SK-N-DZ (cell line): ENCODE data around the gene SOX2.
A peak's percentile ranks its signal among the peaks of the same experiment; 100 is the strongest.

ENCODE experiments used
- DNase-seq: peaks from one replicate; pipeline ENCODE4 v3.0.0-alpha.2; 2015; ENCODE audit warnings: low spot score

The SOX2 gene

GRCh38 chr3:181704421-181705085, 7.2 kb upstream of the SOX2 start:
- DNase-seq = no peak

GRCh38 chr3:181705086-181705480, 6.6 kb upstream of the SOX2 start:
- DNase-seq = no peak

GRCh38 chr3:181707980-181708379, 3.7 kb upstream of the SOX2 start:
- DNase-seq = no peak

GRCh38 chr3:181709537-181710279, 2.0 kb upstream of the SOX2 start:
- DNase-seq = peak; percentile 60

- no peak for DNase-seq
Measured at GRCh38 chr3:181710345-181711291, 1.1 kb upstream of the SOX2 start.

GRCh38 chr3:181712226-181712552, 464 bp downstream of the SOX2 start:
- DNase-seq = no peak

GRCh38 chr3:181712553-181713279, 991 bp downstream of the SOX2 start:
- DNase-seq = peak; percentile 42

DNA sequence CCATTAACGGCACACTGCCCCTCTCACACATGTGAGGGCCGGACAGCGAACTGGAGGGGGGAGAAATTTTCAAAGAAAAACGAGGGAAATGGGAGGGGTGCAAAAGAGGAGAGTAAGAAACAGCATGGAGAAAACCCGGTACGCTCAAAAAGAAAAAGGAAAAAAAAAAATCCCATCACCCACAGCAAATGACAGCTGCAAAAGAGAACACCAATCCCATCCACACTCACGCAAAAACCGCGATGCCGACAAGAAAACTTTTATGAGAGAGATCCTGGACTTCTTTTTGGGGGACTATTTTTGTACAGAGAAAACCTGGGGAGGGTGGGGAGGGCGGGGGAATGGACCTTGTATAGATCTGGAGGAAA, 1.5 kb downstream of the SOX2 start:
- DNase-seq = no peak

DNA sequence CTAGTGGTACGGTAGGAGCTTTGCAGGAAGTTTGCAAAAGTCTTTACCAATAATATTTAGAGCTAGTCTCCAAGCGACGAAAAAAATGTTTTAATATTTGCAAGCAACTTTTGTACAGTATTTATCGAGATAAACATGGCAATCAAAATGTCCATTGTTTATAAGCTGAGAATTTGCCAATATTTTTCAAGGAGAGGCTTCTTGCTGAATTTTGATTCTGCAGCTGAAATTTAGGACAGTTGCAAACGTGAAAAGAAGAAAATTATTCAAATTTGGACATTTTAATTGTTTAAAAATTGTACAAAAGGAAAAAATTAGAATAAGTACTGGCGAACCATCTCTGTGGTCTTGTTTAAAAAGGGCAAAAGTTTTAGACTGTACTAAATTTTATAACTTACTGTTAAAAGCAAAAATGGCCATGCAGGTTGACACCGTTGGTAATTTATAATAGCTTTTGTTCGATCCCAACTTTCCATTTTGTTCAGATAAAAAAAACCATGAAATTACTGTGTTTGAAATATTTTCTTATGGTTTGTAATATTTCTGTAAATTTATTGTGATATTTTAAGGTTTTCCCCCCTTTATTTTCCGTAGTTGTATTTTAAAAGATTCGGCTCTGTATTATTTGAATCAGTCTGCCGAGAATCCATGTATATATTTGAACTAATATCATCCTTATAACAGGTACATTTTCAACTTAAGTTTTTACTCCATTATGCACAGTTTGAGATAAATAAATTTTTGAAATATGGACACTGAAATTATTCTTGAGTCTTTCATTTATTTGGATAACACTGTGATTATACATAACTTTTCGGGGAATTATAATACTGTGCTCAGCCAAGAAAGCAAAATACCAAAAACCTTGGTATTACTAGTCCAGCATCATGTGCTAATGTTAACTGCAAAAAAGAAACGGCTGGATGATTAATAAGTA, 2.2 kb downstream of the SOX2 start:
- DNase-seq = no peak

GRCh38 chr3:181715571-181716340, 4.0 kb downstream of the SOX2 start:
- no peak for DNase-seq

- DNase-seq = no peak
Measured at GRCh38 chr3:181716966-181717365, 5.2 kb downstream of the SOX2 start.

DNA sequence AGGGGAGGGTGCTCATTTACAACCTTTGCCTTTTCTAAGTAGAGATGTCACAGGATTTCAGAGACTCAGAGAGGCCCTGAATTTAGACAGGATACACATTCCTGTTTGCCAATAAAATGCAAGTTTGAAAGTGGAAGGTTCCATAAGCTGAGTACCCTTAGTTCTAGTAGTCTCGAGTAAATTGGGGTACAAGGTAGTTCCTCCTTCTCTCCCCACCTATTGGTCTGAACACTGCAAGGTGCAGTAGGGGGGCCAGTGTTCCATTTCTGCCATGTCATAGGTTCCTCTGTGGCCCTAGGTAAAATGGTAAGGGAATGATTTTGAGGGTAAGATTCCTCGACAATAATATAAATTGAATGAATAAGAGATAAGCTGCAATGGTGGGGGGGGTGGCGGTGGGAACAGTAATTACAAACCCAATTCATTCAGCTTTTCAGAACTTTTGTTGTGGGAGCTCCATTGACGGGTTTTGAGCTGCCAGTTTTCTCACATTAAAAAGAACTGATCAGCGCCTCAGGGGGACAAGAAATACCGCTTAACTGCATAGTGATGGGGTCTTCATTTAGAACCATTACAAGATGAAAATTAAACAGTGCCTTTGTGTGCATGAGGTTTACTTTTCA, 5.9 kb downstream of the SOX2 start:
- no peak for DNase-seq

GRCh38 chr3:181718369-181718768, 6.6 kb downstream of the SOX2 start:
- no peak for DNase-seq

DNA sequence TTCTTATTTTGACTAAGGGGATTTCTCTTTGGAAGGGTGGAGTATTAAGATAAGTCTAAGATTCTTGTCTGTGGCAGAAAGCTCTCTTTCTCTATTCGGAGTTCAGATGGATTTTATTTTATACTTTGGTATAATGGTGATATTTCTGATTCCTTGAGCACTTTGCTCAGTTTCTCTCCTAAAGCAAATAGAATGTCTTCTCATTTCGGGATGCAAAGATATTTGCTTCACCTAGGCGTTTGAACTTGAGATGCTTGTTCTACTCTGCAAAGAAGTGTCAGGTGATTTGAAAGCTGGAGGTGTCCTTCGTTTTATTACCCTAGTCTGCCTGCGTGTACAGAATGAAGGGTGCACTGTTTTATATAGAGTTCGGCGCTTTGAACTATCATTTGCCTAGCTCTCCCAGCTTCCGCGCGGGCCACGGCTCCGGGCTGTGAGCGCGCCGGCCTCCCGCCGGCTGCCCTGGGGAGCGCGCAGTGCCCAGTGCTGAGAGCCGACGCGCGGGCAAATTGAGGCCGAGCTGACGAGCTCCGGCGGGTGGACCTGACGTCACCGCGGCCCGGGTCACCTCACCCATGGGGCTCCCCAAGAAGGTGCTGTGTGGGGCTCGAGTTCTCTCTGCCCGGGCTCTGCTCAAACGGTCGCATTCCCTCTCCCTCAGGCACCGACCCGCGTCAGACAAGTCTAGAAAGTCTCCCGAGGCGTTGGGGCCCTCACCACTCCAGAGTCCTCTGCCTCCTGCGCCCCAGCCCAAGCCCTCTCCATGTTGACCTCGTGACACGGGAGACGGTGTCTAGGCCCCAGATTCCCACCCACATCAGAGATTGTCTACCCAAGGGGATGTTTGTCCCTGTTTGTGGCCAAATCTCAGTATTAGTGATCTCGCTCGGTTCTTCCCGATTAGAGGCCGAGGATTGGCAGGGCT, 7.5 kb downstream of the SOX2 start:
- DNase-seq = no peak

DNA sequence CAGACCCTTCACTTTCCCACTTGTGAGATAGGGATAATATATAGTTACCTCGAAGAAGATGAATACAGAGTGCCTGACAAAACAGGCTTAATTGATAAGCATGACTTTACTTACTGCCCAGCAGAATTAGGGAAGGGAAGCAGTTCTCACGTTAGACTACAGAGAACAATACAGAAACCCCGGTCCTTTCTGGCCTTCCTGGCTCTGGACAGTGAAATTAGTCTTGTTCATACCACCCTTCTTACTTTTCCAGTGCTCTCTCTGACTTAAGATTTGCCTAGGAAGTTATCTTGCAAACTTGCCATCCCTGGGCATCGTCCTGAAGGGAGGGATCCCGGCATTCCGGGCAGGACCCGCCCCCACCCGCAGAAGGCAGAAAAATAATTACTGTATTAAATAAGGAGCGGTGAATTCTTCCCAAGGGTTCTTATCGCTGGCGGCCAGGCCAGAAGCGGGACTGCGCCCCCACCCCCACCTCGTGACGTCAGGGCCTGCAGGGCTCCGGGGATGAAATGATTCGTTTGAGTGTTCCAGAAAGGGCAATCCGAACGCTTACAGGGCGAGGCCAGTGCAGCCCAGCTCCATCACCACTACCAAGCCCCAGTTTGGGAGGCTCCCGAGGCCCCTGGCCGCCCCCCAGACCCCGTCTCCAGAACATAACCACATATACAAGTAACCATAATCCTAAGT, 8.4 kb downstream of the SOX2 start:
- DNase-seq = no peak

DNA sequence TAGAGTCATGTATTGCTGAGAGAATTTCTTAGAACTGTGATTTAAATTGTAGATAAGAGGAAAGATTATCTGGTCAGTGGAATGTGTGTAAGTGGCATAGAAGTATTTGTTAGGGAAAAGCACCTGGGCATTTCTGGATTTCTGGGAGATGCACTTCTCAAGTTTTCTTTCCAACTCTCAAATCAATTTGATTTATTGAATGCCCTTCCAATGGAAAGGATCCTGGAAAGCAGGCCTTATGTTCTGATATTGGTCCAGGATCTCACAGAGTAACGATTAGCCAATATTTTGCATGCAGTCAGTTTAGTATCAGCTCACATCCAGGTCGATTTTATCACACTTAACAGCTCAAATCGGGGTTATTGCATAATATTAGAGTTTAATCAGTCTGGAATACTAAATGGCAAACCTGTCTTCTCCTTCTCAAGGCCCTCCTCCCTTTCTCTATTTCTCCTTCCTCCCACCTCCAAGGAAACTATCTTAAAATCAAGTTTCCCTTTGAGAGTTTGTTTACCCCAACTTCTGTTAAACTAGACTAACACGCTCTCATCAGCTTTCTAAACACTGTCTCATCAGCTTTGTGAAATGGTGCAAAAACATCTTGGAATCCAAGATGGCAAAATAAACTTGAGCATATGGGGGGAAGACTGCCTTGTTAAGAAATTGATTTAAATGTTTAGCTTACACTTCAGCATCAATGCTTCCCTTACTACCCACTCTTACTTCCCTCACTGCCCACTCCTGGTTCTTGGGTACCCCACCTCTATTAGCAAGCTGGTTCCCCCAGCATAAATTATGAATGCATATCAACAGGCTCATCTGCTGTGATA, 9.5 kb downstream of the SOX2 start:
- no peak for DNase-seq

GRCh38 chr3:181722156-181722555, 10.4 kb downstream of the SOX2 start:
- no peak for DNase-seq
